SK-N-SH treated with all-trans-retinoic acid at 6 μM for 48 hours (cell line): ENCODE results near the gene ZNF672.

Source experiments
- ATAC-seq: fragments of 200-7000 bp; cut with Tn5 transposase; 3 replicates; pipeline ENCODE4 v1.9.1; 2020; ENCODE audit warnings: mild to moderate bottlenecking, moderate library complexity
- ARNTL ChIP-seq: fragments of 450-650 bp; formaldehyde crosslinking; IDR thresholded peaks from 2 replicates; pipeline ENCODE4 v1.5.0; 2020; ENCODE audit warnings: low read depth, mild to moderate bottlenecking, moderate library complexity, borderline replicate concordance
- BACH2 ChIP-seq: fragments of 250-450 bp; sonication (Bioruptor Pico); IDR thresholded peaks from 2 replicates; pipeline ENCODE4 v1.9.0; 2021; ENCODE audit warnings: mild to moderate bottlenecking, borderline replicate concordance
- CSDC2 ChIP-seq: fragments of 250-450 bp; sonication (Bioruptor Pico); IDR thresholded peaks from 2 replicates; pipeline ENCODE4 v1.5.0; 2020; ENCODE audit warnings: mild to moderate bottlenecking, moderate library complexity
- CSRNP3 ChIP-seq: fragments of 250-450 bp; sonication (Bioruptor Pico); IDR thresholded peaks from 2 replicates; pipeline ENCODE4 v1.5.1; 2021; ENCODE audit warnings: mild to moderate bottlenecking, moderate library complexity
- GLIS3 ChIP-seq: fragments of 250-450 bp; sonication (Bioruptor Pico); IDR thresholded peaks from 2 replicates; pipeline ENCODE4 v1.5.0; 2020; ENCODE audit warnings: mild to moderate bottlenecking, moderate library complexity
- ISL1 ChIP-seq: fragments of 250-450 bp; sonication (Bioruptor Pico); IDR thresholded peaks from 2 replicates; pipeline ENCODE4 v2.1.2; 2022; ENCODE audit warnings: mild to moderate bottlenecking, moderate library complexity
- OSR1 ChIP-seq: fragments of 250-450 bp; sonication (Bioruptor Pico); IDR thresholded peaks from 2 replicates; pipeline ENCODE4 v1.8.0; 2022; ENCODE audit warnings: moderate library complexity, mild to moderate bottlenecking, inconsistent platforms
- PATZ1 ChIP-seq: fragments of 250-450 bp; sonication (Bioruptor Pico); IDR thresholded peaks from 2 replicates; pipeline ENCODE4 v1.8.0; 2020; ENCODE audit warnings: mild to moderate bottlenecking, moderate library complexity, borderline replicate concordance
- POU6F1 ChIP-seq: fragments of 250-450 bp; sonication (Bioruptor Pico); IDR thresholded peaks from 2 replicates; pipeline ENCODE4 v1.8.0; 2021; ENCODE audit warnings: low read depth, mild to moderate bottlenecking, moderate library complexity, borderline replicate concordance
- PPARA ChIP-seq: fragments of 250-450 bp; sonication (Bioruptor Pico); IDR thresholded peaks from 2 replicates; pipeline ENCODE4 v1.5.0; 2020; ENCODE audit warnings: mild to moderate bottlenecking, borderline replicate concordance
- RARB ChIP-seq: fragments of 250-450 bp; sonication (Bioruptor Pico); IDR thresholded peaks from 2 replicates; pipeline ENCODE4 v1.8.0; 2021; ENCODE audit warnings: mild to moderate bottlenecking, moderate library complexity
- SNAI2 ChIP-seq: fragments of 250-450 bp; sonication (Bioruptor Pico); IDR thresholded peaks from 2 replicates; pipeline ENCODE4 v1.5.0; 2020; ENCODE audit warnings: mild to moderate bottlenecking, moderate library complexity
- TCF4 ChIP-seq: fragments of 250-450 bp; sonication (Bioruptor Pico); IDR thresholded peaks from 2 replicates; pipeline ENCODE4 v1.8.0; 2021; ENCODE audit warnings: mild to moderate bottlenecking, moderate library complexity, borderline replicate concordance
- TOX ChIP-seq: fragments of 250-450 bp; sonication (Bioruptor Pico); IDR thresholded peaks from 2 replicates; pipeline ENCODE4 v1.8.0; 2021; ENCODE audit warnings: mild to moderate bottlenecking, moderate library complexity, borderline replicate concordance
- ZFP3 ChIP-seq: fragments of 250-450 bp; sonication (Bioruptor Pico); IDR thresholded peaks from 2 replicates; pipeline ENCODE4 v1.5.0; 2020; ENCODE audit warnings: mild to moderate bottlenecking, moderate library complexity
- ZNF565 ChIP-seq: fragments of 450-650 bp; formaldehyde crosslinking; conservative IDR thresholded peaks from 2 replicates; pipeline ENCODE4 v1.5.0; 2020; ENCODE audit warnings: low read depth, mild to moderate bottlenecking, moderate library complexity
- ZNF70 ChIP-seq: fragments of 450-650 bp; formaldehyde crosslinking; IDR thresholded peaks from 2 replicates; pipeline ENCODE4 v1.5.0; 2020; ENCODE audit warnings: mild to moderate bottlenecking, moderate library complexity
- ZNF8 ChIP-seq: fragments of 450-650 bp; formaldehyde crosslinking; IDR thresholded peaks from 2 replicates; pipeline ENCODE4 v1.5.0; 2020; ENCODE audit warnings: mild to moderate bottlenecking, moderate library complexity
- TF ChIP-seq, protein P1 (sequence below): fragments of 250-450 bp; sonication (Bioruptor Pico); IDR thresholded peaks from 2 replicates; pipeline ENCODE4 v1.5.1; 2020; ENCODE audit warnings: low read depth, mild to moderate bottlenecking, moderate library complexity
- TF ChIP-seq, protein P2 (sequence below): fragments of 250-450 bp; sonication (Bioruptor Pico); IDR thresholded peaks from 2 replicates; pipeline ENCODE4 v1.5.0; 2020; ENCODE audit warnings: mild to moderate bottlenecking, moderate library complexity

ZNF672 gene

DNA sequence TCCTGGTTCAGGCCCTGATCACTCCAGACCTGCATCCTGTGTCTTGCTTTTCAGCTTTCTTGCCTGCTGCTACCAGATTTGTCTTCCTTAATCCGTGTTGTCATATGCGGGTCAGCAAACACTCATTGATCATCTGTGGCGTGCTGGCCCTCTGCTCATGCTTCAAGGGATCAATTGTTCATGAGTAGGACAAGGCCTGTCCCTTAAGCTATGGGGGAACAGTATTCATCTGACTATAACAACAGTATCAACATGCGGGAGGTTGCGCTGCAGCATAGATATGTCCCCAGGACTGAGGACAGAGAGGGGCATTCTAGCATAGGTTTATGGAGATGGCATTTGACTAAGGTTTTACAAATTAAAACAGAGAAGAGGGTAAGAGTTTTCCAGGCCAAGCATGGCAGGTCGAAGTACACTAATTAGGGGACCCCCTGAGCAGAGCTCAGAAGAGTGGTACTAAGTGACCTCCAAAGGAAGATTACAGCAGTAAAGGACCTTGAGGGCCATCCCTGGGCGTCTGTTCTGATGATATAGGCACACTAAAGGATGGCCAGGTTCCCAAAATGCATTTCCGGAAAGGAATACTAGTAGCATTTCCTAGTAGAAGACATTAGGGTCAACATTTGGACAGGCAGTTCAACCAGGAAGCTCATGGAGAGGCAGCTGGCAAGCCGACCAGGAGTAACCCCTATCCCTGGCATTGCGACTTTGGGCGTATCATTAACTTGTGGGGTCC is 811 bp upstream of the ZNF672 start:
- ATAC-seq, result no peak
- TF ChIP-seq SNAI2 (CRISPR knock-in tag), result no peak
- no peak for TF ChIP-seq CSRNP3 (CRISPR knock-in tag)
- no peak for TF ChIP-seq RARB (CRISPR knock-in tag)
- no peak for TF ChIP-seq GLIS3
- no peak for TF ChIP-seq ARNTL
- no peak for TF ChIP-seq PPARA
- no peak for TF ChIP-seq OSR1
- no peak for TF ChIP-seq TCF4 (CRISPR knock-in tag)
- TF ChIP-seq, protein P1, sequence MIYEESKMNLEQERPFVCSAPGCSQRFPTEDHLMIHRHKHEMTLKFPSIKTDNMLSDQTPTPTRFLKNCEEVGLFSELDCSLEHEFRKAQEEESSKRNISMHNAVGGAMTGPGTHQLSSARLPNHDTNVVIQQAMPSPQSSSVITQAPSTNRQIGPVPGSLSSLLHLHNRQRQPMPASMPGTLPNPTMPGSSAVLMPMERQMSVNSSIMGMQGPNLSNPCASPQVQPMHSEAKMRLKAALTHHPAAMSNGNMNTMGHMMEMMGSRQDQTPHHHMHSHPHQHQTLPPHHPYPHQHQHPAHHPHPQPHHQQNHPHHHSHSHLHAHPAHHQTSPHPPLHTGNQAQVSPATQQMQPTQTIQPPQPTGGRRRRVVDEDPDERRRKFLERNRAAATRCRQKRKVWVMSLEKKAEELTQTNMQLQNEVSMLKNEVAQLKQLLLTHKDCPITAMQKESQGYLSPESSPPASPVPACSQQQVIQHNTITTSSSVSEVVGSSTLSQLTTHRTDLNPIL (CRISPR knock-in tag), result no peak
- no peak for TF ChIP-seq ZNF565
- TF ChIP-seq ZFP3 (CRISPR knock-in tag), result no peak
- TF ChIP-seq CSDC2 (CRISPR knock-in tag), result no peak
- TF ChIP-seq TOX, result no peak
- no peak for TF ChIP-seq PATZ1
- TF ChIP-seq, protein P2, sequence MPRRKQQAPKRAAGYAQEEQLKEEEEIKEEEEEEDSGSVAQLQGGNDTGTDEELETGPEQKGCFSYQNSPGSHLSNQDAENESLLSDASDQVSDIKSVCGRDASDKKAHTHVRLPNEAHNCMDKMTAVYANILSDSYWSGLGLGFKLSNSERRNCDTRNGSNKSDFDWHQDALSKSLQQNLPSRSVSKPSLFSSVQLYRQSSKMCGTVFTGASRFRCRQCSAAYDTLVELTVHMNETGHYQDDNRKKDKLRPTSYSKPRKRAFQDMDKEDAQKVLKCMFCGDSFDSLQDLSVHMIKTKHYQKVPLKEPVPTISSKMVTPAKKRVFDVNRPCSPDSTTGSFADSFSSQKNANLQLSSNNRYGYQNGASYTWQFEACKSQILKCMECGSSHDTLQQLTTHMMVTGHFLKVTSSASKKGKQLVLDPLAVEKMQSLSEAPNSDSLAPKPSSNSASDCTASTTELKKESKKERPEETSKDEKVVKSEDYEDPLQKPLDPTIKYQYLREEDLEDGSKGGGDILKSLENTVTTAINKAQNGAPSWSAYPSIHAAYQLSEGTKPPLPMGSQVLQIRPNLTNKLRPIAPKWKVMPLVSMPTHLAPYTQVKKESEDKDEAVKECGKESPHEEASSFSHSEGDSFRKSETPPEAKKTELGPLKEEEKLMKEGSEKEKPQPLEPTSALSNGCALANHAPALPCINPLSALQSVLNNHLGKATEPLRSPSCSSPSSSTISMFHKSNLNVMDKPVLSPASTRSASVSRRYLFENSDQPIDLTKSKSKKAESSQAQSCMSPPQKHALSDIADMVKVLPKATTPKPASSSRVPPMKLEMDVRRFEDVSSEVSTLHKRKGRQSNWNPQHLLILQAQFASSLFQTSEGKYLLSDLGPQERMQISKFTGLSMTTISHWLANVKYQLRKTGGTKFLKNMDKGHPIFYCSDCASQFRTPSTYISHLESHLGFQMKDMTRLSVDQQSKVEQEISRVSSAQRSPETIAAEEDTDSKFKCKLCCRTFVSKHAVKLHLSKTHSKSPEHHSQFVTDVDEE (CRISPR knock-in tag), result no peak
- no peak for TF ChIP-seq ZNF8 (CRISPR knock-in tag)
- TF ChIP-seq POU6F1 (CRISPR knock-in tag), result no peak
- TF ChIP-seq BACH2, result no peak
- TF ChIP-seq ZNF70 (CRISPR knock-in tag), result no peak
- no peak for TF ChIP-seq ISL1

- no peak for TF ChIP-seq PATZ1
- no peak for TF ChIP-seq CSDC2 (CRISPR knock-in tag)
- peak; percentile 50; the same call in 1 of the 2 replicates for TF ChIP-seq RARB (CRISPR knock-in tag)
- TF ChIP-seq, protein P2 (CRISPR knock-in tag), result no peak
- peak; percentile 83 for ATAC-seq
Measured at GRCh38 chr1:248838357-248839167, 538 bp downstream of the ZNF672 start.
